ENCODE measurements around the gene FFAR1.

Gene FFAR1, protein sequence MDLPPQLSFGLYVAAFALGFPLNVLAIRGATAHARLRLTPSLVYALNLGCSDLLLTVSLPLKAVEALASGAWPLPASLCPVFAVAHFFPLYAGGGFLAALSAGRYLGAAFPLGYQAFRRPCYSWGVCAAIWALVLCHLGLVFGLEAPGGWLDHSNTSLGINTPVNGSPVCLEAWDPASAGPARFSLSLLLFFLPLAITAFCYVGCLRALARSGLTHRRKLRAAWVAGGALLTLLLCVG (N-terminal part only)

DNA sequence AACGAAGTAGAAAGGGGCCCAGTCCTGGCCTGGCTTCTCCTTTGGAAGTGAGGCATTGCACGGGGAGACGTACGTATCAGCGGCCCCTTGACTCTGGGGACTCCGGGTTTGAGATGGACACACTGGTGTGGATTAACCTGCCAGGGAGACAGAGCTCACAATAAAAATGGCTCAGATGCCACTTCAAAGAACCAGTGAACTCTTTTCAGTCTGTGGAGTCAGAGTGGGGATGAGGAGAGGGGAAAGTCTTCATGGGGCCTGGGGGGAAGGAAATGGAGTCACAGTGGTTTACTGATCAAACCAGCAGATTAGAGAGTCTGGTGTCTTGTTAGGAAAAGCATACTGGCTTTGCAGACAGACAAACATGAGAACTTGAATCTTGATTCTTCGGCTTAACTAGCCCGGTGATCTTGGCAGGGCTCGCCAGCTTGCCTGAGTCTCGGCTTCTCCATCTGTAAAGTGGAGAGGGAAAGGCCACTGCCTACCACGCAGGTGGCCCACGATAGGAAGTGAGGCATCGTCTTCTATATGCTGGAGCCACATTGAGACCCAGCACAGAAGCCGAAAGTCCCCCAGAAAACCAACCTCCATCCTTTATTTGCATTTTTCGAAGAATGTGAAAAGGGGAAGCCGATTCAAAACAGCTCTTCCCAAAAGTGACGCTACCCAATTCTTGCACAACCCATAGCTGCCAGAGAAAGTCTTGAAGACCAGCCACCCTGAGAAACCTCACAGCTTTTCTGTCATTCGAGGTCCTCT lies at the start of gene FFAR1:
Gene FFAR1, plus strand, starts transcription at position 732 of the 759 bp plus-strand sequence. CDS start 3,650 bp downstream, outside the sequence.
- no peak for DNase-seq

- DNase-seq, result no peak
Observed at GRCh38 chr19:35297922-35298321, 49.8 kb upstream of the FFAR1 start.

DNA sequence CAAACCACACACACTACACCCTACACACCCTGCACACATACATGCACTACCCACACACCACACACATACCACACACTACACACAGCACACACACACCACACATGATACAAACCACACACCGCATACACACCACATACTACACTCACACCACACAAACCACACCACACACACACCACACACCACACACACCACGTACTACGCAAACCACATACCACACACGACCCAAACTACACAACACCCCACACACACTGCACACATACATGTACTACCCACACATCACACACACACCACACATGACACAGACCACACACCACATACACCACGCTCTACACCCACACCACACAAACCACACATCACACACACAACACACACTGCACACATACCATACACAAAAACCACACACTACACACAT lies 49.1 kb upstream of the FFAR1 start:
- no peak for DNase-seq

GRCh38 chr19:35299523-35300338 lies 48.0 kb upstream of the FFAR1 start:
- DNase-seq, result no peak

- DNase-seq, result no peak
Observed at GRCh38 chr19:35300339-35300649, 47.4 kb upstream of the FFAR1 start.

DNA sequence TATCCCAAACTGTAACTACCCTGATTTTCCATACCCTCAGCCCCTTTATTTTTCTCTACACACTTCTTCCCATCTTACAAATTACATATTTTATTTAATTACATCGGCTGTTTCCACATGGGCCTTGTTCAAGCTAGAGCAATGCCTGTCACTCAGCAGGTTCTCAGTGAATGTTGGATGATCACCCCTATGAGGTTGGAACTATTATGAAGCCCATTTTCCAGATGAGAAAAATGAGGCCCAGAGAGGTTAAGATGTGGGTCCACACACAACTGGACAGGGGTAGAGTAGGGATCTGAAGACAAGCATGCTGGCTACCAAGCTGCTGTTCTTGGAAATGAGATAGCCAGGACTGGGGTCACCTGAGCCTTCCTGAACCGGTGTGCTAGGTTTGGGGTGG lies 45.7 kb upstream of the FFAR1 start:
- DNase-seq, result no peak

DNA sequence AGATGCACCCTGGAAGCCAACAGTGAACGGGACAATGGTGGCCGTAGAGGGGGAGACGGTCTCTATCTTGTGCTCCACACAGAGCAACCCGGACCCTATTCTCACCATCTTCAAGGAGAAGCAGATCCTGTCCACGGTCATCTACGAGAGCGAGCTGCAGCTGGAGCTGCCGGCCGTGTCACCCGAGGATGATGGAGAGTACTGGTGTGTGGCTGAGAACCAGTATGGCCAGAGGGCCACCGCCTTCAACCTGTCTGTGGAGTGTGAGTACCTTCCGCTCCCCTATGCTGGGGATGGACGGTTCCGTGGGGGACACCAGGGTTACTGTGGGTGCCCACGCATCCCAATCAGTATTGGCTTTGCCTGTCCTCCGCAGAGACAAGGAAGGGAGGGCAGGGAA lies 45.3 kb upstream of the FFAR1 start:
- no peak for DNase-seq

DNA sequence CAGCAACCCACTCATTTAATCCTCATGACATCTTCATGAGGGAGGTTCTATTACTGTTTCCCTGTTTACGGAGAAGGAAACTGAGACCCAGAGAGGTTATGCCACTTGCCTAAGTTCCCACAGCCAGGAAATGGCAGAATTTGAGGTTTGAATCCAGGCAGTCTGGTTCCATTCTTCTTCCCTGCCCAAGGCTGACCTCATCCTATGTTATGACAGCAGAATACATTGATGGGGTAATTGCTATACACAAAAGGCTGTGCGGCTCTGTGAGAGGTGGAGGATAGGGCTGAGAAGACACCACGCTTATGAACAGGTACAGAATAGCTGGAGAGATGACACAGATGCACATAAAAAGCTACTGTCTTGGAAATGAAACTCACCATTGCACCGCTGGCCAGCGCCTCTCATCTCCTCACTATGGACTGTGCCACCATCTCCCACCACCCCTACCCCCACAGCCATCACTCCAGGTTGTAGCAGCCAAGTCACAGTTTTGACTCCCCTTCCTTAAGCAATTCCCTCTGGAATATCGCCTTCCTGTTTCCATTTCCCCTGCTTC lies 44.3 kb upstream of the FFAR1 start:
- DNase-seq, result no peak

DNA sequence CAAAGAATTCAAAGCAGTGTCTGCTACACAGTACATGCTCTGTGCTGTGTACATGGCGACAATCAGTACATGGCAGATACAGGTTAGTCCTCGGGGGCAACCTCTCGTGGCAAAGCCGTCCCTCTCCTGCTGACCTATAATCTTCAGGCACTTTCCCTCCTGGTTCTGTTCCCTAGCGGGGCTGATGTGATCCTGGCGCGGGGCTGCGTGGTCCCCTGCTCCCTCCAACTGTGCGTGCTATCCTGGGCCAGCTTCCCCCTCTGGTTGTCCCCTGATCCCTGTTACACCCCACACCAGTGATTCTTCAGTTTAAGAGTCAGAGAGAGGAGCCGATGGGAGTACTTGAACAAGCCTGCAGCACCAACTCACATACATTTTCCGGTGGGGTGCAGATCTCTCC lies 43.7 kb upstream of the FFAR1 start:
- no peak for DNase-seq

GRCh38 chr19:35305181-35305580 lies 42.5 kb upstream of the FFAR1 start:
- DNase-seq, result no peak

DNA sequence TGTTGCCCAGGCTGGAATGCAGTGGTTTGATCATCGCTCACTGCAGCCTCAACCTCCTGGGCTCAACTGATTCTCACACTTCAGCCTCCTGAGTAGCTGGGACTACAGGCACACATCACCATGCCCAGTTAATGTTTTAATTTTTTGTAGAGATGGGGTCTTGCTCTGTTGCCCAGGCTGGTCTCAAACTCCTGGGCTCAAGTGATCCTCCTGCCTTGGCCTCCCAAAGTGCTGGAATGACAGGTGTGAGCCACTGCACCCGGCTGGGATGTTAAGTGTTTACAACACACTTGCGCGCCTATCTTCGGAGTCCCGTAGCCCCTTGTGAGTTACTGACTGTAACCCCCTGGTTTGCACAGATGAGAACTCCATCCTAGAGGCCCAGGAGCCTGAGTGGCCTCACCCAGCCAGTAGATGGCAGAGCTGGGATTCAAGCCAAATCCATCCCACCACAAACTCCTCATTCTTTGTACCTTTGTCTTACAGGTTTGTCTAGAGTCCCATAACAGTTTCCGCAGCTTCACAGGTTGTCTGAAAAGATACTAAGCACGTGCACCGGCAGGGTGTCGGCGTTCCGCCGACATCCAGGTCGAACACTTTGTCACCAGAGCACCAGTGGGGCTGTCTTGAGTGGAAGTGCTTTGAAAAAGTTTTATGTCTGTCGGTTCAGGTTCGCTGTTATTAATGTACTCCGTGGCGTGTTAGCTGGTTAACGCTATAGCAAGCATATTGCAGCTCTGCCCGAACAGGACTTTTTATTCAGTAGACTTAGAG lies 41.0 kb upstream of the FFAR1 start:
- no peak for DNase-seq

DNA sequence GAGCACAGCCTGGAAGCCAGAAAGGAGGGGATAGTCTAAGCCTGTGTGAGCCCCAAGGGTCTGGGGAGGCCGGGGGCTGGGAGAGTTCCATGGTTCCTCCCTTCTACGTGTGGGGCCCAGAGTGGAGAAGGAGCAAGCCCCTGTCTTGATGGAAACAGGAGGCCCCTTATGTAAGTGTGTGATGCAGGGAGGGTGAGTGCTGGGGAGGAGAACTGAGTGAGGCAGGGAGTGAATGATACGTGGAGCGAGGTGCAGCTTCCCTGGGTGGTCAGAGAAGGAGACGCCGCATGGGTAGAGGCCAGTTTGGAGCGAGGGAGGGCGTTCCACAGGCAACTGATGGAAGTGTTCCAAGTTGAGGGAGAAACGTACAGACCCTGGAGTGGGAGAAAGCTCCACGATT lies 39.8 kb upstream of the FFAR1 start:
- no peak for DNase-seq

- no peak for DNase-seq
Observed at GRCh38 chr19:35308910-35309309, 38.8 kb upstream of the FFAR1 start.

DNA sequence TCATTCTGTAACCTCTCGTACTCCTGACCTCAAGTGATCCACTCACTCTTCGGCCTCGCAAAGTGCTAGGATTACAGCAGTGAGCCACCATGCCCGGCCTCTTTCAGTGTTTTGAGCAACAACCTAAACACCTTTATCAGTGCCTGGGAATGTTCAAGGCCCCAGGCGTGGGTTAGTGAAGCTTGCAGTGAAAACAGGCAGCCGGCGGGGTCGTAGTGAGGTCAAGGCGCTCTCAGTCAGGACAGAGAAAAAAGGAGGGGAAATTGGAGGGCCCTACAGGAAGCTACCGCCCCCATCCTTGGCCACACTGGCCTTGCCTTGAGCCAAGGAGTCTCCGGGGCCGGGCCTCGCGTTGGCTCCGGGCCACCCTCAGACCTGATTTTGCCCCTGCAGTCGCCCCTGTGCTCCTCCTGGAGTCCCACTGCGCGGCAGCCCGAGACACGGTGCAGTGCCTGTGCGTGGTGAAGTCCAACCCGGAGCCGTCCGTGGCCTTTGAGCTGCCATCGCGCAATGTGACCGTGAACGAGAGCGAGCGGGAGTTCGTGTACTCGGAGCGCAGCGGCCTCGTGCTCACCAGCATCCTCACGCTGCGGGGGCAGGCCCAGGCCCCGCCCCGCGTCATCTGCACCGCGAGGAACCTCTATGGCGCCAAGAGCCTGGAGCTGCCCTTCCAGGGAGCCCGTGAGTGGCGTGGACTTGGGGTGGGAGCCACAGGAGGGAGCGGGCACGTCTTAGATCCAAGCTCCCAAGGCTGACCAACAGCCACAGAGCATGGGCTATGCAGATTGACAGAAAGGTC lies 38.0 kb upstream of the FFAR1 start:
- no peak for DNase-seq

GRCh38 chr19:35310331-35310730 lies 37.4 kb upstream of the FFAR1 start:
- no peak for DNase-seq

GRCh38 chr19:35310811-35311465 lies 36.8 kb upstream of the FFAR1 start:
- no peak for DNase-seq

DNA sequence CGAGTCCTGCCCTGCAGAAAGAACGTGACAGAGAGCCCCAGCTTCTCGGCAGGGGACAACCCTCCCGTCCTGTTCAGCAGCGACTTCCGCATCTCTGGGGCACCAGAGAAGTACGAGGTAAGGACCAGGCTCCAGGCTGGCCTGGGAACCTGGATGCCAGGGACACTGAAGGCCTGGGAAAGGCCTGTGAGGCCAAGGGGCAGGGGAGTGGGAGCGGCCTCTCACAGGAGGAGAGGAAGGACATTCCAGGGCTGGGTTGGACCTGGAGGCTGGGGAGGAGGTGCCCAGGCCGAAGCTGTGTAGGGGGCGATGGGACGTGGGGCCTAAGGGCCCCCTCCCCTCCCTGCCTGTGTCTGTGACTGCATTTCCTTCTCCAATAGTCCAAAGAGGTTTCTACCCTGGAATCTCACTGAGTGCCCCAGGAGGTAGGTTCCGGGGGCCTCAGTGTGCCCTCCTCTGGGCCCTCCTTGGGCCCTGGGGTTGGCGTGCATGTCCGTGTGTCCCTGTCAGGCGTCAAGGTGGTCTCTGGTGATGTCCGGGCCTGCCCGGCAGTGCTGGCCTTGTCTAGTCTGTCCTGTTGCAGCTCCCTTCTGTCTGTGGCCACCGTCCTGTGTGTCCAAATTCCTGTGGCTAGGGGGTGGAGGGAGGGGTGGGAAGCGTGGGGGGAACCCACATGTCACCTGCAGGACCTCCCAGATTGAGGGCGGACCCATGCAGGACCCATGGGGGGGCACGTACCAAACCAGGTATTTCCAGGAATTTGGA lies 35.6 kb upstream of the FFAR1 start:
- no peak for DNase-seq

DNA sequence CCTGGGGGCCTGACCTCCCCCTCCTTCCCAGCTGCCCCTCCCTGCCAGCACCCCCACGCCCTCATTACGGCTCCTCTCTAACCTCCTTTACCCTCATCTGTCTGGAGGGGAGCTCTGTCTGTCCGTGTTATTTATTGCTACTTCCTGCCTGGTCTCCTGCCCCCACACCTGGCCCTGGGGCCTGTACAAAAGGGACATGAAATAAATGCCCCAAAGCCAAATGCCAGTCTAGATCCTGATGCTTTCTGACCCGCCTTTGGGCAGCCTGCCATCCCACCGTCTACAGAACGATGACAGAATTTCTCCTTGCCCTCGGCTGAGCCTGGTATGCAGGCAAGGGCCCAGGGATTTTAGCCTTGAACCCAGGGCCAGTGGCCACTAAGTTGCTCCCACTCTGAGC lies 34.1 kb upstream of the FFAR1 start:
- DNase-seq, result no peak

DNA sequence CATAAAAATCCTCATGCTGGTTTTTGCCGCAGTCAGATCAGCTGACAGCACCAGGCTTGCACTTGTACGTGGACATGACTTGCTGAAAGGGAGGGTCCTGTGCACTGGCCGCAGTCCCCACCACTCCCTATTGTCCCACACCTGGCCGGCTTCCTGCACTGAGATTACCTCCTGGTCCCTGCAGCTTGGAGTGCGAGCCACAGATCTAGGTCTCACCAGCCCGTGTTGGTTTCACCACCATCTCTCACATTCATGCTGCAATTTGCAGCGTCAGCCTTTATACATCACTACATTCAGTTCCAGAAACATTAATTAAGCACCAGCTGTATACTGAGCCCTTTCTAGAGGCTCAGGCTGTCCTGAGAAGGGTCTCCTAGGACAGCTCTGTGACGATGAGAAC lies 33.7 kb upstream of the FFAR1 start:
- DNase-seq, result no peak

- no peak for DNase-seq
Observed at GRCh38 chr19:35314858-35315470, 32.7 kb upstream of the FFAR1 start.

Measured in NCI-H510A (cell line).